Tibial artery (tissue), 4 donors: ENCODE results near the gene SNX30.
A peak's percentile ranks its signal among the peaks of the same experiment; 100 is the strongest.

Experiments
- DNase-seq, 2 donors: peaks; one replicate each; pipeline ENCODE4 v3.0.0-alpha.2; 2019
- H3K27ac ChIP-seq, 2 donors: fragments of 200-600 bp; sonication (generic) in 1 of 2; 1 replicate in 1 of 2; 2 replicates in 1 of 2; pipeline ENCODE4 v1.5.1; 2018 to 2019; ENCODE audit warnings: mild to moderate bottlenecking in 1 of 2
- H3K27me3 ChIP-seq, 2 donors: fragments of 200-600 bp; sonication (generic) in 1 of 2; one replicate each; pipeline versions ENCODE4 v1.5.1 to v1.6.0; 2016 to 2019
- H3K36me3 ChIP-seq, 3 donors: fragments of 200-600 bp; sonication (generic) in 2 of 3; one replicate each; pipeline ENCODE4 v1.5.1; 2016 to 2019; ENCODE audit warnings: mild to moderate bottlenecking in 2 of 3
- H3K4me1 ChIP-seq, 4 donors: fragments of 200-600 bp; sonication (generic) in 2 of 4; 1 replicate in 3 of 4; 2 replicates in 1 of 4; pipeline ENCODE4 v1.5.1; 2016 to 2019
- H3K4me3 ChIP-seq, 2 donors: fragments of 200-600 bp; sonication (generic) in 1 of 2; 1 replicate in 1 of 2; 2 replicates in 1 of 2; pipeline ENCODE4 v1.5.1; 2018 to 2019; ENCODE audit warnings: mild to moderate bottlenecking in 2 of 2
- H3K9me3 ChIP-seq, 3 donors: fragments of 200-600 bp; sonication (generic) in 1 of 3; one replicate each; pipeline ENCODE4 v1.5.1; 2016 to 2019
- intact Hi-C: fragments of 100-400 bp; cut with DNase I; formaldehyde crosslinking; loops from one replicate; pipeline ENCODE4 v1.15.0; 2023; ENCODE audit warnings: low total_unique reads
- TF ChIP-seq, protein P1 (sequence below), 2 experiments: fragments of 200-600 bp in 1 of 2; fragments of 450-650 bp in 1 of 2; IDR thresholded peaks; one replicate each; pipeline ENCODE4 v1.5.1; 2017 to 2019; ENCODE audit warnings: antibody characterized with exemption in 2 of 2, mild to moderate bottlenecking in 1 of 2, moderate library complexity in 1 of 2

The SNX30 gene

DNA sequence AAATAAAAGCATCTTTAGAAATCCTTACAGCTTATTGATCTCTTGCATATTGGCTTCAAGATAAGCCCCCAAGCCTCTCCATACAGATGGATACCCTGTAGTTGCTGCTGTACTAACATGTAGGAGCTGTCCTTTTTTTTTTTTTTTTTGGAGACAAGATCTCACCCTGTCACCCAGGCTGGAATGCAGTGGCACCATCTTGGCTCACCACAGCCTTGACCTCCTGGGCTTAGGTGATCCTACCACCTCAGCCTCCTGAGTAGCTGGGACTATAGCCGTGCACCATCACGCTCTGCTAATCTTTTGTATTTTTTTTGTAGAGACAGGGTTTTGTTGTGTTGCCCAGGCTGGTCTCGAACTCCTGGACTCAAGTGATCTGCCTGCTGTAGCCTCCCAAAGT, 35.4 kb downstream of the SNX30 start:
- H3K27me3 ChIP-seq: no peaks in the 10 kb centered on the region
- intact Hi-C loops: no loop called here
- TF ChIP-seq, protein P1, sequence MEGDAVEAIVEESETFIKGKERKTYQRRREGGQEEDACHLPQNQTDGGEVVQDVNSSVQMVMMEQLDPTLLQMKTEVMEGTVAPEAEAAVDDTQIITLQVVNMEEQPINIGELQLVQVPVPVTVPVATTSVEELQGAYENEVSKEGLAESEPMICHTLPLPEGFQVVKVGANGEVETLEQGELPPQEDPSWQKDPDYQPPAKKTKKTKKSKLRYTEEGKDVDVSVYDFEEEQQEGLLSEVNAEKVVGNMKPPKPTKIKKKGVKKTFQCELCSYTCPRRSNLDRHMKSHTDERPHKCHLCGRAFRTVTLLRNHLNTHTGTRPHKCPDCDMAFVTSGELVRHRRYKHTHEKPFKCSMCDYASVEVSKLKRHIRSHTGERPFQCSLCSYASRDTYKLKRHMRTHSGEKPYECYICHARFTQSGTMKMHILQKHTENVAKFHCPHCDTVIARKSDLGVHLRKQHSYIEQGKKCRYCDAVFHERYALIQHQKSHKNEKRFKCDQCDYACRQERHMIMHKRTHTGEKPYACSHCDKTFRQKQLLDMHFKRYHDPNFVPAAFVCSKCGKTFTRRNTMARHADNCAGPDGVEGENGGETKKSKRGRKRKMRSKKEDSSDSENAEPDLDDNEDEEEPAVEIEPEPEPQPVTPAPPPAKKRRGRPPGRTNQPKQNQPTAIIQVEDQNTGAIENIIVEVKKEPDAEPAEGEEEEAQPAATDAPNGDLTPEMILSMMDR (IDR thresholded peaks at IDR 0.05): no peak
- no peak overlapping the region for H3K27ac ChIP-seq
- H3K36me3 ChIP-seq: no peaks in the 10 kb centered on the region
- H3K4me3 ChIP-seq: no peak overlapping the region
- H3K4me1 ChIP-seq: peaks cover 0 to 55% (median 14%) of the 10 kb centered on the region in 4 donors
- DNase-seq: no peak
- no peaks in the 10 kb centered on the region for H3K9me3 ChIP-seq

DNA sequence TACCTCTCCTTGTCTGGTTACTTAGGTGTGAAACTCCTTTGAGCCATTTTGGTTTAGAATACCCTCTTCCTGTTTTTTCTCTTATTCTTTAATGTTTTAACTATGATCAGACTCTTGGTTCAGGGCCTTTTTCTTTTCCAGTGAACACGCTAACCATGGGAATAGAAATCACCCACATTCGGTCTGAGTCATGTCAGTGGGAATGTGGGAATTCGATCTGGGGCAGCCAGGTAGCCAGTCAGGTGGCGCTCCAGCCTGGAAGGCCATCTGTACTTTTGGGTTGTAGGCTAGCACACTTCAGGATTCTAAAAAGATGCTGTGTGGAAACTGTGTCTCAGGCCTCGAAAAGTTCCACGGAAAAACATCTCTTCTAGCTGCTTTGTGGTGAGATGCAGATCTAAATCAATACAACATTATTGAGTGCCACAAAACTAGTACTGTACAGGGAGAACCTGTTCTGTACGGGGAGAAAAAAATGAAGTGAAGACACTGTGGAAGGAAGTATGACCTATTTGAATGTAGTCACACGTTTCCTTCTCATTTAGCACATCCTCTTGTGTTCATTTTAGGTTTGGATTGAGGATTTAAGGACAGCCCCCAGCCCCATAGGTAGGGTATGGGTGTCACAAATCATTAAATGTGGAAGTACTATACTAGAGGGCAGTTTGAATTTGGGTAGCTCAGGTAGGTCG, 36.4 kb downstream of the SNX30 start:
- Histone ChIP-seq H3K27ac (no peak overlapping the region), H3K4me1 (peaks cover 0 to 56% (median 14%) of the 10 kb centered on the region in 4 donors), H3K27me3 (no peaks in the 10 kb centered on the region), H3K36me3 (no peaks in the 10 kb centered on the region), H3K4me3 (no peak overlapping the region), H3K9me3 (no peaks in the 10 kb centered on the region)
- intact Hi-C loops: no loop called here
- no peak for DNase-seq
- TF ChIP-seq, protein P1 (IDR thresholded peaks at IDR 0.05): no peak

DNA sequence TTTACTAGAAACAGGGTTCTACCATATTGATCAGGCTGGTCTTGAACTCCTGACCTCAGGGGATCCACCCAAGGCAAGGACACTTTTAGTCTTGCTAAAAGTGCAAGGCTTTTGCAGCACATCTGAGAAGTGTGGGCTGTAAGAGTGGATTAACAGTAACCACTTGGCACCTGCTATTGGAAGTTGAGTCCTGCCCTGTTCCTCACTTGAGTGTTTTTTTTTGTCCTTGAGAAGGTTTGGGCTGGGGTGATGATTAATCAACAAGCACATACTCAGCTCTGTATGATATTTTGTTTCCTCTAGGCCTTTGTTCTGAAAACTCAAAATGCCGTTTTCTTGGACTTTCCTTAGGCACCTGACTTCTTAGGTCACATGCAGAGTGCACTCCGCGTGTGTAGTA, 37.4 kb downstream of the SNX30 start:
- intact Hi-C loops: no loop called here
- TF ChIP-seq, protein P1 (IDR thresholded peaks at IDR 0.05): no peak
- no peaks in the 10 kb centered on the region for H3K36me3 ChIP-seq
- H3K4me3 ChIP-seq: no peak overlapping the region
- DNase-seq: no peak
- H3K4me1 ChIP-seq: peaks cover 0 to 58% (median 14%) of the 10 kb centered on the region in 4 donors
- no peaks in the 10 kb centered on the region for H3K27me3 ChIP-seq
- H3K27ac ChIP-seq: peak overlapping the region in 1 of 2 donors; percentile 64
- H3K9me3 ChIP-seq: no peaks in the 10 kb centered on the region

DNA sequence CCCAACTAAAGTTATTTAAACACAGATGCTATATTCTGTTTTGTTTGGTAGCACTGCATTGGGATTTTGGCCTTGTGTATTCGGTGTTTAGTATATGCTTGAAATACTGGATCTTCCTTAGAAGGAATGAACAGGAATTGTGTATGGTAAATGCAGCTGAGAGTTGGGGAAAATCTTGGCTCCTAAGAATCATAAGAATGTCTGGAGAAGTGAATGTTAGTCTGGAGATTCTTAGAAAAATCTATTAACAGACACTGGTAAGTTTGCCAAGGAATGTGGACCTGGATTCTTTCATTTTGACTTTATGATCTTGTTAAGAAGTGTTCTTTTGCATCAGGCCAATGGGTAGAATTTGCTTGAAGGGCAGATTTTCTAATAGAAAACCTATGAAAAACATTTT, 38.9 kb downstream of the SNX30 start:
- TF ChIP-seq, protein P1 (IDR thresholded peaks at IDR 0.05): no peak
- no peaks in the 10 kb centered on the region for H3K27me3 ChIP-seq
- peaks cover 0 to 52% (median 11%) of the 10 kb centered on the region in 4 donors for H3K4me1 ChIP-seq
- no peaks in the 10 kb centered on the region for H3K9me3 ChIP-seq
- no peak overlapping the region for H3K4me3 ChIP-seq
- intact Hi-C loops: no loop called here
- H3K27ac ChIP-seq: peak overlapping the region; percentile 14 to 64
- H3K36me3 ChIP-seq: no peaks in the 10 kb centered on the region
- DNase-seq: no peak

DNA sequence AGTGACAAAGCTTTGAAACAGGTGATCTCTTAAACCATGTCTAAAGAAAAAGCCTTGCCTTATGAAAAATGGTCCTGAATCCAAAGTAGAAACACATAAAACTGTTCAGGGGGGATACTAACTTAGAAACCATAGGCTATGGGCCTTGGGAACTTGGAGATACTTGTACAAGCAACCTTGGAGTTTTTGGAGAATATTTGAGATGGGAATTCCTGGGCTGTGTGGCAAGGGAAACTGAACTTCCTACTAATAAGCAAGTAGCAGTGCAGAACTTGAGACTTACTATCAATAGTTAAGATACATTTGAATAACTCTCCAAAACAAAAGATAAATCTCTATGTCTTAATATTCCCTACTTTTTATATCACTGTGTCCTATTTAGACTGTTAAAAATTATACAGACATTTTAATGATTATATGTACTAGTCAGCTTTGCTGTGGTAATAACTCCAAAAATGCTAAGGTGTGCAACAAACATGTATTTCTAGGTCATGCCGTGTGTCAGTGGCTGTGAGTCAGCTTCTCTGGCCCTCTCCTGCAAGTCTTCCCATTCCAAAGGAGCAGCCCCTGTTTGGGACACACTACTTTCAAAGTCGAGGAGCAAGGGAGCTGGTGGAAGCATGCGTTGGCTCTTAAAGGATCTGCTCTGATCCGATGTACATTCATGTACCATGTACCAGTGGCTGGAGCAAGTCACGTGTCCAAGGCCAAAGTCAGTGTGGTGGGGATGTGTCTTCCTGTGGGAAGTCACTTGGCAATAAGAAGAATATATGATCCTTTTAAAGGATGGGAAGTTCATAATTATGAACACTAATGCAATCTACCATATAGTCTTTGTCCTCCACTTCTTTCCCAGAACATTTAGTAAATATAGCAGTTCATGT, 39.6 kb downstream of the SNX30 start:
- Histone ChIP-seq H3K27me3 (no peaks in the 10 kb centered on the region), H3K36me3 (no peaks in the 10 kb centered on the region), H3K27ac (peak overlapping the region; percentile 14 to 64), H3K4me1 (peaks cover 0 to 48% (median 10%) of the 10 kb centered on the region in 4 donors), H3K4me3 (no peak overlapping the region), H3K9me3 (no peaks in the 10 kb centered on the region)
- TF ChIP-seq, protein P1 (IDR thresholded peaks at IDR 0.05): no peak
- intact Hi-C loops: no loop called here
- no peak for DNase-seq
